HepG2 (cell line): ENCODE data around the gene MGAT4C. TPM values are rescaled to one million over a fixed set of nuclear protein-coding genes. Genes with fewer than 3 reads are reported as not detected.

Experiments used
- ATAC-seq: fragments of 200-7000 bp; cut with Tn5 transposase; 3 replicates; pipeline ENCODE4 v1.9.1; 2020; ENCODE audit warnings: mild to moderate bottlenecking, moderate library complexity
- BruUV-seq: library from RNA; stranded (reverse); fragments of 400-500 nt; replicated peaks from 2 replicates; lab custom pipeline; 2021; lab: Mats Ljungman, UMichigan
- CTCF ChIA-PET: fragments of 300-600 bp; formaldehyde crosslinking; extraction: SDS; loops from one replicate; lab custom pipeline; 2021; ENCODE audit warnings: low total read pairs, inconsistent platforms, low intra/inter-chr PET ratio; lab: Yijun Ruan, JAX
- POLR2A ChIA-PET: fragments of 350-600 bp; sonication (Branson Sonifier 250); formaldehyde crosslinking; loops from one replicate; lab custom pipeline; 2020; ENCODE audit warnings: antibody characterized with exemption, inconsistent platforms; lab: Yijun Ruan, JAX
- DNase-seq: peaks from one replicate; pipeline ENCODE4 v3.0.0-alpha.2; 2015; ENCODE audit warnings: low spot score
- FAIRE-seq: peaks from 3 replicates; lab custom pipeline; 2011; peaks lifted over from hg19 to GRCh38; lab: Jason Lieb, UNC
- H2AFZ ChIP-seq: one replicate; pipeline ENCODE4 v1.6.1; 2011; ENCODE audit warnings: low read length, inconsistent platforms
- H3K27ac ChIP-seq: fragments of 300-600 bp; 3 replicates; pipeline ENCODE4 v1.8.0; 2011; ENCODE audit warnings: mixed run types, mild to moderate bottlenecking, mixed read lengths, low read length, inconsistent platforms; ENCODE audit not compliant: insufficient read depth; ENCODE audit errors: extremely low read length
- H3K27me3 ChIP-seq, 2 experiments: fragments of 200-600 bp in 1 of 2; 2 replicates in 1 of 2; 3 replicates in 1 of 2; pipeline versions ENCODE4 v1.6.0 to v1.8.0; 2011; ENCODE audit warnings: low read length in 2 of 2, mild to moderate bottlenecking in 2 of 2, moderate library complexity in 2 of 2, inconsistent platforms in 1 of 2; ENCODE audit not compliant: insufficient read depth in 2 of 2, control insufficient read depth in 1 of 2
- H3K36me3 ChIP-seq, 2 experiments: fragments of 200-600 bp in 1 of 2; replicated peaks in 1 of 2; 2 replicates in 1 of 2; 3 replicates in 1 of 2; pipeline versions ENCODE4 v1.5.1 to v1.8.0; 2011; ENCODE audit warnings: low read length in 2 of 2, inconsistent platforms in 1 of 2; ENCODE audit not compliant: insufficient read depth in 2 of 2, control insufficient read depth in 1 of 2
- H3K4me1 ChIP-seq: 2 replicates; pipeline ENCODE4 v1.5.1; 2012; ENCODE audit warnings: low read length, inconsistent platforms; ENCODE audit not compliant: insufficient read depth
- H3K4me2 ChIP-seq: 2 replicates; pipeline ENCODE4 v1.6.0; 2011; ENCODE audit warnings: low read depth, low read length, inconsistent platforms
- H3K4me3 ChIP-seq, 3 experiments: fragments of 200-600 bp in 1 of 3; sonication (generic), shearing (Covaris generic) in 1 of 3; replicated peaks in 1 of 3; 2 replicates each; pipeline ENCODE4 v1.5.1; 2011 to 2016; ENCODE audit warnings: low read length in 3 of 3, inconsistent platforms in 2 of 3, low read depth in 2 of 3, mild to moderate bottlenecking in 2 of 3, control low read depth in 1 of 3, mixed read lengths in 1 of 3; ENCODE audit not compliant: insufficient read depth in 1 of 3
- H3K79me2 ChIP-seq: one replicate; pipeline ENCODE4 v1.6.1; 2011; ENCODE audit warnings: low read length, inconsistent platforms; ENCODE audit not compliant: insufficient read depth
- H3K9ac ChIP-seq: 2 replicates; pipeline ENCODE4 v1.6.0; 2011; ENCODE audit warnings: mild to moderate bottlenecking, low read depth, low read length, inconsistent platforms; ENCODE audit not compliant: insufficient read depth
- H3K9me3 ChIP-seq: 2 replicates; pipeline ENCODE4 v1.5.1; 2012; ENCODE audit warnings: mild to moderate bottlenecking, low read length
- H4K20me1 ChIP-seq: 2 replicates; pipeline ENCODE4 v1.6.0; 2011; ENCODE audit warnings: inconsistent platforms, mild to moderate bottlenecking, low read length, moderate library complexity; ENCODE audit not compliant: insufficient read depth
- CCAR2 ChIP-seq: fragments of 200-400 bp; formaldehyde crosslinking; optimal IDR thresholded peaks from 2 replicates; pipeline ENCODE3; 2018; ENCODE audit warnings: low read depth, mild to moderate bottlenecking, low read length, moderate library complexity
- NFRKB ChIP-seq: fragments of 450-650 bp; IDR thresholded peaks from 2 replicates; pipeline ENCODE4 v1.6.1; 2017
- NR2F6 ChIP-seq, 2 experiments: IDR thresholded peaks; 2 replicates each; pipeline ENCODE4 v1.6.1; 2016; ENCODE audit warnings: antibody characterized with exemption in 1 of 2, mild to moderate bottlenecking in 1 of 2
- SP4 ChIP-seq: sonication (generic); formaldehyde crosslinking; IDR thresholded peaks from 2 replicates; pipeline ENCODE4 v1.8.1; 2023; ENCODE audit warnings: mild to moderate bottlenecking, missing genetic modification reagents
- TAF15 ChIP-seq: fragments of 200-400 bp; formaldehyde crosslinking; IDR thresholded peaks from one replicate; pipeline ENCODE4 v1.6.1; 2018; ENCODE audit warnings: mild to moderate bottlenecking, low read depth, low read length; ENCODE audit not compliant: poor library complexity, severe bottlenecking
- ZMYM4 ChIP-seq: sonication (generic); formaldehyde crosslinking; IDR thresholded peaks from 2 replicates; pipeline ENCODE4 v1.8.1; 2023; ENCODE audit warnings: mild to moderate bottlenecking, missing genetic modification reagents
- ZNF121 ChIP-seq: sonication (generic); formaldehyde crosslinking; IDR thresholded peaks from 2 replicates; pipeline ENCODE4 v1.5.0; 2020; ENCODE audit warnings: mild to moderate bottlenecking, missing genetic modification reagents
- ZNF766 ChIP-seq: sonication (generic); formaldehyde crosslinking; IDR thresholded peaks from 2 replicates; pipeline ENCODE4 v1.5.0; 2020; ENCODE audit warnings: missing genetic modification reagents, borderline replicate concordance
- WGBS: methylation state at CpG from one replicate; pipeline ENCODE4 v1.1.6; 2017; ENCODE audit warnings: low lambda C conversion rate; 5-methylcytosine and 5-hydroxymethylcytosine counted together
- in situ Hi-C: cut with HindIII; loops from 2 replicates; pipeline ENCODE4 v1.10.0; 2017; ENCODE audit warnings: low pct_unique_long_range_greater_than_20kb; ENCODE audit not compliant: extremely low pct_ligation_motif_present
- intact Hi-C: fragments of 100-400 bp; cut with micrococcal nuclease; formaldehyde crosslinking; loops from one replicate; pipeline ENCODE4 v1.10.0; 2022; ENCODE audit not compliant: unreplicated experiment
- polyA plus RNA-seq, 8 experiments: library from polyadenylated mRNA; depleted of rRNA in 3 of 8; stranded (reverse) in 7 of 8; unstranded in 1 of 8; fragments of >200 nt; fragmentation: Illumina TruSeq in 4 of 8; extraction: Trizol in 4 of 8; gene quantifications; 2 replicates each; pipeline versions ENCODE4 v1.2.1 to v1.2.3, GENCODE V29; 2011 to 2016; ENCODE audit warnings: low read depth in 4 of 8, missing spikeins in 1 of 8, mixed read lengths in 1 of 8; ENCODE audit not compliant: insufficient read depth in 1 of 8
- total RNA-seq, 5 experiments: library from RNA; depleted of rRNA; stranded (reverse); fragments of >200 nt; fragmentation: Illumina TruSeq; extraction: Trizol; gene quantifications; 2 replicates each; pipeline ENCODE4 v1.2.3, GENCODE V29; 2016; ENCODE audit warnings: low read depth in 1 of 5
- TF ChIP-seq, protein P1 (sequence below): sonication (generic); formaldehyde crosslinking; IDR thresholded peaks from 2 replicates; pipeline ENCODE4 v1.4.0; 2020; ENCODE audit warnings: missing genetic modification reagents, borderline replicate concordance
- TF ChIP-seq, protein P2 (sequence below): sonication (generic); formaldehyde crosslinking; IDR thresholded peaks from 2 replicates; pipeline ENCODE4 v1.5.1; 2020; ENCODE audit warnings: missing genetic modification reagents, mild to moderate bottlenecking, borderline replicate concordance

The MGAT4C gene
- total and polyA plus RNA-seq, 2 of the 13 experiments (the other 11 are each of a cell fraction or from before 2014, with no cell fraction given) = not detected

DNA sequence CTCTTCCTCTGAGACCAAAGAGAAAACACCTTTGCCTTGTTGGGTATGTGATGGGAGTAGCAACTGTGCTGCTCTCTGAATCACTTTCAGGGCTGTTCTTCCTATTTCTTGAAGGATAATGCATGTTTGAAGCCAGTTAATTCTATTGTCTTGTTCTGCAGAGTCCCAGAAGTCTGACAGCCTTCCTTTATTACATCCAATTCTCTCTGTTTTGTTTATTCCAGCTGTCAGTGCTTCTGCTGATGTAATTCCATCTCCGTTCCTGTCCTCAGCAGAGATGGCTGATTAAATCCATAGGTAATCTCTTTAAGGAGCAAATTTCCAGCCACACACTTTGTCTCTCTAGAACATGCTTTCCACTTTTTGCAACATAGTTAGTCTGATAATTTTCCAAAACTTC lies 59.7 kb downstream of the MGAT4C start (continued):
- TF ChIP-seq SP4 (CRISPR knock-in tag) (no peak), ZNF766 (CRISPR knock-in tag) (no peak), TAF15 (no peak), NR2F6 (IDR thresholded peaks at IDR 0.05) (no peak), NR2F6 (CRISPR knock-in tag; IDR thresholded peaks at IDR 0.05) (no peak), ZMYM4 (CRISPR knock-in tag) (no peak), NFRKB (no peak)
- TF ChIP-seq, protein P1, sequence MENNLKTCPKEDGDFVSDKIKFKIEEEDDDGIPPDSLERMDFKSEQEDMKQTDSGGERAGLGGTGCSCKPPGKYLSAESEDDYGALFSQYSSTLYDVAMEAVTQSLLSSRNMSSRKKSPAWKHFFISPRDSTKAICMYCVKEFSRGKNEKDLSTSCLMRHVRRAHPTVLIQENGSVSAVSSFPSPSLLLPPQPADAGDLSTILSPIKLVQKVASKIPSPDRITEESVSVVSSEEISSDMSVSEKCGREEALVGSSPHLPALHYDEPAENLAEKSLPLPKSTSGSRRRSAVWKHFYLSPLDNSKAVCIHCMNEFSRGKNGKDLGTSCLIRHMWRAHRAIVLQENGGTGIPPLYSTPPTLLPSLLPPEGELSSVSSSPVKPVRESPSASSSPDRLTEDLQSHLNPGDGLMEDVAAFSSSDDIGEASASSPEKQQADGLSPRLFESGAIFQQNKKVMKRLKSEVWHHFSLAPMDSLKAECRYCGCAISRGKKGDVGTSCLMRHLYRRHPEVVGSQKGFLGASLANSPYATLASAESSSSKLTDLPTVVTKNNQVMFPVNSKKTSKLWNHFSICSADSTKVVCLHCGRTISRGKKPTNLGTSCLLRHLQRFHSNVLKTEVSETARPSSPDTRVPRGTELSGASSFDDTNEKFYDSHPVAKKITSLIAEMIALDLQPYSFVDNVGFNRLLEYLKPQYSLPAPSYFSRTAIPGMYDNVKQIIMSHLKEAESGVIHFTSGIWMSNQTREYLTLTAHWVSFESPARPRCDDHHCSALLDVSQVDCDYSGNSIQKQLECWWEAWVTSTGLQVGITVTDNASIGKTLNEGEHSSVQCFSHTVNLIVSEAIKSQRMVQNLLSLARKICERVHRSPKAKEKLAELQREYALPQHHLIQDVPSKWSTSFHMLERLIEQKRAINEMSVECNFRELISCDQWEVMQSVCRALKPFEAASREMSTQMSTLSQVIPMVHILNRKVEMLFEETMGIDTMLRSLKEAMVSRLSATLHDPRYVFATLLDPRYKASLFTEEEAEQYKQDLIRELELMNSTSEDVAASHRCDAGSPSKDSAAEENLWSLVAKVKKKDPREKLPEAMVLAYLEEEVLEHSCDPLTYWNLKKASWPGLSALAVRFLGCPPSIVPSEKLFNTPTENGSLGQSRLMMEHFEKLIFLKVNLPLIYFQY (CRISPR knock-in tag) = no peak
- TF ChIP-seq, protein P2, sequence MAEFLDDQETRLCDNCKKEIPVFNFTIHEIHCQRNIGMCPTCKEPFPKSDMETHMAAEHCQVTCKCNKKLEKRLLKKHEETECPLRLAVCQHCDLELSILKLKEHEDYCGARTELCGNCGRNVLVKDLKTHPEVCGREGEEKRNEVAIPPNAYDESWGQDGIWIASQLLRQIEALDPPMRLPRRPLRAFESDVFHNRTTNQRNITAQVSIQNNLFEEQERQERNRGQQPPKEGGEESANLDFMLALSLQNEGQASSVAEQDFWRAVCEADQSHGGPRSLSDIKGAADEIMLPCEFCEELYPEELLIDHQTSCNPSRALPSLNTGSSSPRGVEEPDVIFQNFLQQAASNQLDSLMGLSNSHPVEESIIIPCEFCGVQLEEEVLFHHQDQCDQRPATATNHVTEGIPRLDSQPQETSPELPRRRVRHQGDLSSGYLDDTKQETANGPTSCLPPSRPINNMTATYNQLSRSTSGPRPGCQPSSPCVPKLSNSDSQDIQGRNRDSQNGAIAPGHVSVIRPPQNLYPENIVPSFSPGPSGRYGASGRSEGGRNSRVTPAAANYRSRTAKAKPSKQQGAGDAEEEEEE = no peak
- TF ChIP-seq, all 625 proteins: peak for 0

DNA sequence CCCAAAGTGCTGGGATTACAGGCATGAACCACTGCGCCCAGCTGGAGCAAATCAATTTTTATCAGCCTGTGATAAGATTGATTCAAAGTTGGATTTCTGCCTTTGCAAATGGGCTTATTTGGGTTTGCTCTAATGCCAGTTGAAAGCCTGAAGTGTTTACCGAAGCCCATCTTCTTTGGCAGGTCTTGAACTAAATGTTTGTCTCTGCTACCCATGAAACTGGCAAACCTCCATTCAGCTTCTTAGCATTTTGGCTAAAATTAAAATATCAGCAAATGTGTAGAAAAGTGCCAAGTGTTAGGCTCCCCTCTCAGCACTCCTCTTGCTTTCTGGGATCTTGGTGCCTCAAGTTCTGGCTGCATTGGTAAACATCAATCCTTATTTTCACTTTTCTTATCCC lies 61.5 kb downstream of the MGAT4C start:
- DNase-seq (no peak), ATAC-seq (no peak), FAIRE-seq (no peak)
- Histone ChIP-seq H2AFZ (no peak overlapping the region), H3K9ac (no peak overlapping the region), H4K20me1 (no peaks in the 10 kb centered on the region), H3K9me3 (no peaks in the 10 kb centered on the region), H3K27ac (no peak overlapping the region), H3K36me3 (no peaks in the 10 kb centered on the region), H3K27me3 (no peaks in the 10 kb centered on the region), H3K79me2 (no peaks in the 10 kb centered on the region), H3K4me1 (no peaks in the 10 kb centered on the region), H3K4me2 (no peak overlapping the region), H3K4me3 (no peak overlapping the region)
- intact Hi-C loops = no loop called here
- WGBS = 6% methylated on average over 2 of the region's 2 CpGs
- in situ Hi-C loops = no loop called here
- BruUV-seq = no TSS peak
- ChIA-PET CTCF (no interaction called here), POLR2A (no interaction called here)
- TF ChIP-seq ZNF121 (CRISPR knock-in tag) = no peak
- TF ChIP-seq CCAR2 = no peak
